K562 (cell line): ENCODE measurements around the gene VDAC2. TPM values are rescaled to one million over a fixed set of nuclear protein-coding genes. Genes with fewer than 3 reads are reported as not detected.

ENCODE experiments used
- CREB1 ChIP-seq, 2 experiments: sonication (generic) in 1 of 2; formaldehyde crosslinking in 1 of 2; IDR thresholded peaks; 2 replicates each; pipeline versions ENCODE4 v1.6.1 to v1.8.0; 2012 to 2022; ENCODE audit warnings: inconsistent platforms in 1 of 2, mild to moderate bottlenecking in 1 of 2, missing genetic modification reagents in 1 of 2, moderate library complexity in 1 of 2
- CSDE1 ChIP-seq, 2 experiments: fragments of 450-650 bp; IDR thresholded peaks; 2 replicates each; pipeline ENCODE4 v1.6.1; 2016; ENCODE audit warnings: mild to moderate bottlenecking in 1 of 2
- EZH2 ChIP-seq: IDR thresholded peaks from 2 replicates; pipeline ENCODE4 v1.6.1; 2012; ENCODE audit warnings: low read depth, mild to moderate bottlenecking, inconsistent platforms, low read length, borderline replicate concordance
- HDAC3 ChIP-seq: fragments of 450-650 bp; IDR thresholded peaks from 2 replicates; pipeline ENCODE4 v1.6.1; 2018; ENCODE audit warnings: borderline replicate concordance, mild to moderate bottlenecking, moderate library complexity; ENCODE audit not compliant: partially characterized antibody
- KHSRP ChIP-seq: fragments of 450-650 bp; IDR thresholded peaks from 2 replicates; pipeline ENCODE4 v1.6.1; 2017
- KLF6 ChIP-seq: fragments of 250-450 bp; sonication (Bioruptor Pico); IDR thresholded peaks from 2 replicates; pipeline ENCODE4 v1.4.0; 2020; ENCODE audit warnings: mild to moderate bottlenecking, moderate library complexity, borderline replicate concordance
- MGA ChIP-seq: fragments of 450-650 bp; IDR thresholded peaks from 2 replicates; pipeline ENCODE4 v1.6.1; 2016; ENCODE audit warnings: mild to moderate bottlenecking, moderate library complexity
- MTA2 ChIP-seq: fragments of 450-650 bp; IDR thresholded peaks from 2 replicates; pipeline ENCODE4 v1.6.1; 2016; ENCODE audit warnings: low read depth
- MXI1 ChIP-seq: IDR thresholded peaks from 2 replicates; pipeline ENCODE4 v1.6.1; 2011; ENCODE audit warnings: low read depth, mild to moderate bottlenecking, improper control_type of control experiment, low read length
- NCOA4 ChIP-seq: fragments of 450-650 bp; IDR thresholded peaks from 2 replicates; pipeline ENCODE4 v1.6.1; 2018; ENCODE audit warnings: mild to moderate bottlenecking; ENCODE audit not compliant: partially characterized antibody
- PHB2 ChIP-seq: fragments of 450-650 bp; IDR thresholded peaks from 2 replicates; pipeline ENCODE4 v1.6.1; 2017; ENCODE audit warnings: low read depth
- POU5F1 ChIP-seq: fragments of 150-350 bp; IDR thresholded peaks from 2 replicates; pipeline ENCODE4 v1.6.1; 2014; ENCODE audit warnings: borderline replicate concordance, low read length, low read depth, mild to moderate bottlenecking; ENCODE audit not compliant: partially characterized antibody
- RCOR1 ChIP-seq, 2 experiments: IDR thresholded peaks; 2 replicates each; pipeline ENCODE4 v1.6.1; 2012; ENCODE audit warnings: low read depth in 2 of 2, low read length in 2 of 2, borderline replicate concordance in 1 of 2, improper control_type of control experiment in 1 of 2
- WHSC1 ChIP-seq: IDR thresholded peaks from one replicate; pipeline ENCODE4 v1.6.1; 2012; ENCODE audit warnings: low read length, control low read depth, inconsistent platforms
- YBX1 ChIP-seq: fragments of 450-650 bp; IDR thresholded peaks from 2 replicates; pipeline ENCODE4 v1.7.1; 2016; ENCODE audit warnings: mild to moderate bottlenecking
- ZEB2 ChIP-seq: fragments of 450-650 bp; IDR thresholded peaks from 2 replicates; pipeline ENCODE4 v1.6.1; 2016
- ZFP1 ChIP-seq: fragments of 450-650 bp; formaldehyde crosslinking; IDR thresholded peaks from 2 replicates; pipeline ENCODE4 v1.4.0; 2020; ENCODE audit warnings: mild to moderate bottlenecking, mixed read lengths
- ZFX ChIP-seq: sonication (generic); formaldehyde crosslinking; IDR thresholded peaks from 2 replicates; pipeline ENCODE4 v1.8.0; 2022; ENCODE audit warnings: mild to moderate bottlenecking, missing genetic modification reagents, moderate library complexity
- ZNF444 ChIP-seq: fragments of 250-450 bp; sonication (Bioruptor Pico); IDR thresholded peaks from 2 replicates; pipeline ENCODE4 v1.4.0; 2020; ENCODE audit warnings: mild to moderate bottlenecking, moderate library complexity
- polyA plus RNA-seq, 8 experiments: library from polyadenylated mRNA; depleted of rRNA in 4 of 8; stranded (reverse) in 5 of 8; unstranded in 3 of 8; fragments of >200 nt; fragmentation: Nextera tagmentation in 2 of 8; fragmentation: Illumina TruSeq in 1 of 8; extraction: Ambion mirVana in 2 of 8; extraction: Trizol in 1 of 8; gene quantifications; 2 replicates each; pipeline versions ENCODE4 v1.2.1 to v1.2.3, GENCODE V29; 2011 to 2014; ENCODE audit warnings: inconsistent platforms in 1 of 8, missing spikeins in 1 of 8
- total RNA-seq, 7 experiments: library from RNA; depleted of rRNA in 6 of 7; stranded (reverse); fragments of >200 nt in 6 of 7; fragmentation: Illumina TruSeq in 2 of 7; extraction: Trizol in 2 of 7; gene quantifications; 2 replicates each; pipeline versions ENCODE4 v1.2.1 to v1.2.3, GENCODE V29; 2011 to 2021; ENCODE audit warnings: low replicate concordance in 1 of 7

Gene VDAC2
- total and polyA plus RNA-seq, 9 of the 15 experiments (the other 6 are each of a cell fraction or from before 2014, with no cell fraction given) = 139 to 450 (median 250) TPM

GRCh38 chr10:75235375-75236177, 25.0 kb downstream of the VDAC2 start, which contains the start of gene COMTD1 (continued):
- TF ChIP-seq MGA (no peak; the same call in 1 of the 2 replicates), CREB1 (IDR thresholded peaks at IDR 0.05) (peak; percentile 51), CREB1 (CRISPR knock-in tag; IDR thresholded peaks at IDR 0.05) (no peak), HDAC3 (no peak), ZEB2 (peak; percentile 69; the same call in 1 of the 2 replicates), MXI1 (peak; percentile 86), KHSRP (no peak), KLF6 (CRISPR knock-in tag) (no peak), NCOA4 (no peak), WHSC1 (no peak), PHB2 (no peak), CSDE1 (IDR thresholded peaks at IDR 0.05) (no peak), ZNF444 (CRISPR knock-in tag) (no peak), EZH2 (no peak), RCOR1 (IDR thresholded peaks at IDR 0.05; ENCODE audit: borderline replicate concordance in 1 of 2, low read depth in 2 of 2, low read length in 2 of 2) (peak in 1 of 2 experiments; percentile 86; a peak in 2 of 4 replicates), YBX1 (no peak), POU5F1 (no peak), ZFP1 (CRISPR knock-in tag) (0 out of 2 replicates have a peak, but pooled peaks have one; percentile 46), MTA2 (no peak), ZFX (CRISPR knock-in tag) (peak; percentile 58)
